Measurements from ENCODE around the gene LCE3C. TPM values are rescaled to one million over a fixed set of nuclear protein-coding genes. Genes with fewer than 3 reads are reported as not detected.
"Not testable (repeated sequence)": the region's sequence is repeated elsewhere in the genome, so short reads cannot be mapped to it uniquely, and the experiment has no call there.

The LCE3C gene, protein sequence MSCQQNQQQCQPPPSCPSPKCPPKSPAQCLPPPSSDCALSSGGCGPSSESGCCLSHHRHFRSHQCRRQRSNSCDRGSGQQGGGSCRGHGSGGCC
- total RNA-seq: not detected

- TF ChIP-seq CTCF (IDR thresholded peaks at IDR 0.05): no peak
- TF ChIP-seq POLR2A (IDR thresholded peaks at IDR 0.05): no peak
- WGBS, 2 donors: 84% methylated on average over 4 of the region's 4 CpGs; no CpG with 5 or more reads in 1 of the 2 donors
- intact Hi-C loops (cut with DNase I; ENCODE audit: low total_unique reads): no loop called here
- DNase-seq (ENCODE audit: low spot score in 2 of 2): no peak
- no peak within 1 kb of the TSS for H3K4me3 ChIP-seq (ENCODE audit: low read depth, poor library complexity, severe bottlenecking)
These were observed at the start of gene LCE3C for GRCh38 chr1:152599934-152600333. Gene LCE3C, plus strand, starts transcription at chr1:152600234. Its CDS starts 498 bp downstream, at chr1:152600732.

- TF ChIP-seq POLR2A (IDR thresholded peaks at IDR 0.05) (no peak), CTCF (IDR thresholded peaks at IDR 0.05) (no peak)
- 64 to 78% methylated on average over 2 of the region's 2 CpGs for whole genome bisulfite sequencing, 2 donors
- intact Hi-C loops (cut with DNase I; ENCODE audit: low total_unique reads): no loop called here
- DNase-seq (ENCODE audit: low spot score in 2 of 2): no peak
- H3K4me3 ChIP-seq (ENCODE audit: low read depth, poor library complexity, severe bottlenecking): no peak overlapping the region
These were observed 34.9 kb upstream of the LCE3C start for GRCh38 chr1:152565115-152565514.

- WGBS, 2 donors: 83% methylated on average over 10 to 14 of the region's 14 CpGs
- no peak for TF ChIP-seq CTCF (IDR thresholded peaks at IDR 0.05)
- TF ChIP-seq POLR2A (IDR thresholded peaks at IDR 0.05): no peak
- intact Hi-C loops (cut with DNase I; ENCODE audit: low total_unique reads): no loop called here
- DNase-seq (ENCODE audit: low spot score in 2 of 2): no peak
- H3K4me3 ChIP-seq (ENCODE audit: low read depth, poor library complexity, severe bottlenecking): no peak overlapping the region
These were observed 34.4 kb upstream of the LCE3C start for GRCh38 chr1:152565535-152566215.

GRCh38 chr1:152566681-152567080, 33.4 kb upstream of the LCE3C start, which contains the start of gene LCE3E:
Gene LCE3E, minus strand, starts transcription at chr1:152566780. Its CDS starts 572 bp downstream, at chr1:152566208.
- no peak for DNase-seq (ENCODE audit: low spot score in 2 of 2)
- intact Hi-C loops (cut with DNase I; ENCODE audit: low total_unique reads): no loop called here
- TF ChIP-seq POLR2A (IDR thresholded peaks at IDR 0.05) (no peak), CTCF (IDR thresholded peaks at IDR 0.05) (no peak)
- 54 to 62% methylated on average over 1 of the region's 1 CpG for WGBS, 2 donors
- no peak within 1 kb of the TSS for H3K4me3 ChIP-seq (ENCODE audit: low read depth, poor library complexity, severe bottlenecking)

DNA sequence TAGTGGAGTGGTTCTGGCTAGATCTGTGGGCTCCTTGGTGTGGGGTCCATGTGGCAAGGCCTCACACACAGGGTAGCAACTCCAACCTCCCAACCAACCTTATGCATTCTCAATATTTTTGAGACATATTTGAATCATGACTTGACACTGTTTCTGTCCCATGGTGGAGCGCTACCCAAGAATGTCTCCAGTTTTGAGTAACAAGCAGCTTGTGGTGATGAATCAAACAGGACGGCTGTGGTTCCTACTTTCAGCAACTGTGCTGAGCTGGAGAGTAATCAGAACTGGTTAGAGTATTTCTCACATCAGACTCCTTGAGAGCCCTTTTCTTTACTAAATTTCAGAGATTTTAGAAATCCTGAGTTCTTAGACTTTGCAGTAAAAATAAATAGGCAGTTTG, 22.9 kb upstream of the LCE3C start:
- intact Hi-C loops (cut with DNase I; ENCODE audit: low total_unique reads): no loop called here
- TF ChIP-seq CTCF (IDR thresholded peaks at IDR 0.05) (no peak), POLR2A (IDR thresholded peaks at IDR 0.05) (no peak)
- no peak overlapping the region for H3K4me3 ChIP-seq (ENCODE audit: low read depth, poor library complexity, severe bottlenecking)
- DNase-seq (ENCODE audit: low spot score in 2 of 2): no peak
- WGBS, 2 donors: 73 to 77% methylated on average over 2 of the region's 2 CpGs

- intact Hi-C loops (cut with DNase I; ENCODE audit: low total_unique reads); H3K4me3 ChIP-seq (ENCODE audit: low read depth, poor library complexity, severe bottlenecking); DNase-seq (ENCODE audit: low spot score in 2 of 2): not testable (repeated sequence)
- WGBS, 2 donors: 92 to 100% methylated on average over 5 to 9 of the region's 9 CpGs
These were observed 20.5 kb upstream of the LCE3C start for GRCh38 chr1:152579526-152579925.
